GM18511 (cell line): ENCODE data around the gene WDR31.
A peak's percentile ranks its signal among the peaks of the same experiment; 100 is the strongest.
"Not testable (repeated sequence)": the region's sequence is repeated elsewhere in the genome, so short reads cannot be mapped to it uniquely, and the experiment has no call there.

Source experiments
- ATAC-seq: cut with Tn5 transposase; IDR thresholded peaks from one replicate; pipeline ENCODE4 v1.9.1; 2021; ENCODE audit warnings: mild to moderate bottlenecking, moderate library complexity; ENCODE audit not compliant: unreplicated experiment

WDR31 gene

DNA sequence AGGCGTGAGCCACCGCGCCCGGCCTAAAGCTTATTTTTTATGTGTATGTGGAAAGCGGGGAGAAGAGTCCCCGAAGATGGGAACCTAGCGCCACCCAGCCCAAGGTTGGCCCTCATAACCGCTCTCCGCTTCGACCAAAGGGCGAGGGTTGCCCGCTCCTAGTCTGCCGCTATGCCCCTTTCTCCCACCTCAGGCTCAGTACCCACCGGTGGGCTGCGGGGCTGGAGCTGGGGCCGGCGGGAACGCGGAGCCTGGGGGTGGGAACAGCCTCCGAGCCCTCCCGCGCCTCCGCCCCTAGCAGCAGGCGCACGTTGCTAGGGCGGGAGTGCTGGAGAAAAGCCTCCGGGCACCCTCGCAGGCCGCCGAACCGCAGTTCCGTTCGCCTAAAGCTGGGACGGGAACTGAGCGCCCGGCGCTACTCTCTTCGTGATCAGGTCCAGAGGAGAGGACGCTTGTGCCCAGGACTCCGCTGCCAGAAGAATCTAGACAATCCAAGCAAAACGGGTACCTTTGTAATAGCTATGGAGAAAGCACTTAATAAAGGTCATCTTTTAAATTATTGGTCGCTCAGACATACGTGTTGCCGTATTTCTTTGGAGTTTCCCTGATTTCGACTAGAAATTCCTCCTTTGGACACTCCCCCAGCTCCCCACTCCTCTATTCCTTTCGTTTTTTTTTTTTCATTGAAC lies at the start of gene WDR31:
Gene WDR31 (minus strand): TSS at position 265 of the 689 bp plus-strand sequence. CDS start 8,253 bp downstream, outside the sequence.
- ATAC-seq, result peak; percentile 98

DNA sequence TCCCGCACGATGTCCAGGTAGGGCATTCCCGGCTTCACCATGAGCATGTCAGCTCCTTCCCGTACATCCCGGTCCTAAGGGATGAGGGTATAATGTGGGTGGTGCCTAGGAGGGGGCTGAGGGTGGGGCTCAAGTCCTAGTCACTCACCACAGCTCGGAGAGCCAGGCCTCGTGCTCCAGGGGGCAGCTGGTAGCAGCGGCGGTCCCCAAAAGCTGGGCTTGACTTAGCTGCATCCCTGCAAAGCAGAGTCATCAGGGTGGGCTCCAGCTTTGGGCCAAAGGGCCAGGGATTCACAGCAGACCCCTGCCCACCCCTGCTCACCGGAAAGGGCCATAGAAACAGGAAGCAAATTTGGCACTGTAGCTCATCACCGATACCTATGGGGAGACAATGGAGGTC lies 49.4 kb upstream of the WDR31 start:
- no peak for ATAC-seq

- no peak for ATAC-seq
Measured at GRCh38 chr9:113388833-113389232, 48.8 kb upstream of the WDR31 start.

DNA sequence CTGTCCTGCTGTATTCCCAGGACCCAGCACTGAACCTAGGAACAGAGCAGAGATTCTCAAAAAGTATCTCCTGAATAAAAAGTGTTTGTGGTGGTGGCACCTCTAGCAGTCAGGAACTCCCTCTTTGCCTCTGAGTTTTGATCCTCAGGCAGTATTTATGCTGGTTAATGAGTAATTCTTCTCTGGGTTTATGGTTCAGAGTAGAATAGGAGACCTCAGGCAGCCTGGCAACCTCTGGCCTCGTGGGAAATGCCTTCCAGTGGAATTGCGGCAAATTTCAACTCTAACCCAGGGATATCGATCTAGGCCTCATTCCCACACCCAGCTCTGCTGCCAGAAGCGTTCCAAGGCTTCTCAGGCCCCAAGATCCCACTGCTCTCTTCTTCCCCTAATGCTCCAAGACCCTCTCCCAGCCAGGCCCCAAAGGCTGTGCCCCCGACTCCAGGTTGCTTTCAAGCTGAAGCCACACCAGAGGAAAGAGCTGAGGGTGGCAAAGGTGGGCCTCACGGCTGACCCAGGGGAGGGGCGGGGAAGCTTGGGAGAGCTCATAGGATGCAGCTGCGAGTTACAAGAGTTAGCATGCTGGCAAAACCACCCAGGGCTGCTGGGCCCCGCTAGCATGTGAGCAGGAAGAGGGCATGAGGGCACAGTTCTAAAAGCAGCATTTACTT lies 47.6 kb upstream of the WDR31 start:
- no peak for ATAC-seq

DNA sequence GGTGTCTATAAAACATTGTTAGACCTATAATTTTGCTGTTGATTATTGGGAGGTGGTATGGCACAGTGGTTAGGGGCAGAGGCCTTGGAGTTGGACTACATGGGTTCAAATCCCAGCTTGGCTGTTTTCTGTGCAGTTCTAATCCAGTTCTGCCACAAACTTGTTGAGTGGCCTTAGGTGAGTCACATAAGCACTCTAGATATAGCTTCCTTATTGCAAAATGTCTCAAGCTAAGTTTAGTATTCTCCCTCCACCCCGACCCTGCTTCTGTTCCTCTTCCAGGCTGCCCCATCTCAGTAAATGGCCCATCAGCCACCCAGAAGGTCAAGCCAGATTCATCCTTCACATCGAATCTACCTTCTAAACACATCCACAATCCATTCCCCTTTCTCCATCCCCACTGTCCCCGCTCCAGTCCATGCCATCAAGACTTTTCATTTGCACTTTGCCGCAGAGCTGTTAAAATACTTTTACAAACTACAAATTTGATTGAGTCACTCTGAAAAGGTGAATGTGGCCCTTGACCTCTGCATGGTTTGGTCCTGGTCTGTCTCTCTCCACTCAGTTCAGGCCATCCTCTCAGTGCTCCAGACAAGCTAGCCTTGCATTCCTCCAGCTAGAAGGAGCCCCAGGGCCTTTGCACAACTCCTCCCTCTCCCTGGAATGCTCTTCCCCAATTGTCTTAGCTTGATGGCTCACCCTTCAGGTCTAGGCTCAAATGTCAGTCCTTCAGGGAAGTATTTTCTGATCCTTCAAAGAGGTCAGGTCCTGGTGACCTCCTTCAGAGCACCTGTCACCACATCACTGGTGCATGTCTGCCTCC lies 46.7 kb upstream of the WDR31 start:
- ATAC-seq, result no peak

GRCh38 chr9:113381909-113382411 lies 41.9 kb upstream of the WDR31 start:
- no peak for ATAC-seq

DNA sequence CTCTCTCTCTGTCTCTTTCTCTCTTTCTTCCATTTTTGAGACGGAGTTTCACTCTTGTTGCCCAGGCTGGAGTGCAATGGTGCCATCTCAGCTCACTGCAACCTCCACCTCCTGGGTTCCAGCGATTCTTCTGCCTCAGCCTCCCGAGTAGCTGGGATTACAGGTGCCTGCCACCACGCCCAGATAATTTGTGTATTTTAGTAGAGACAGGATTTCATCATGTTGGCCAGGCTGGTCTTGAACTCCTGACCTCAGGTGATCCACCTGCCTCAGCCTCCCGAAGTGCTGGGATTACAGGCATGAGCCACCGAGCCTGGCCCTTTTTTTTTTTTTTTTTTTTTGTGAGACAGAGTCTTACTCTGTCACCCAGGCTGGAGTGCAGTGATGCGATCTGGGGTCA lies 41.4 kb upstream of the WDR31 start:
- ATAC-seq, result not testable (repeated sequence)

- ATAC-seq, result peak; percentile 57
Measured at GRCh38 chr9:113380869-113381378, 40.8 kb upstream of the WDR31 start.

DNA sequence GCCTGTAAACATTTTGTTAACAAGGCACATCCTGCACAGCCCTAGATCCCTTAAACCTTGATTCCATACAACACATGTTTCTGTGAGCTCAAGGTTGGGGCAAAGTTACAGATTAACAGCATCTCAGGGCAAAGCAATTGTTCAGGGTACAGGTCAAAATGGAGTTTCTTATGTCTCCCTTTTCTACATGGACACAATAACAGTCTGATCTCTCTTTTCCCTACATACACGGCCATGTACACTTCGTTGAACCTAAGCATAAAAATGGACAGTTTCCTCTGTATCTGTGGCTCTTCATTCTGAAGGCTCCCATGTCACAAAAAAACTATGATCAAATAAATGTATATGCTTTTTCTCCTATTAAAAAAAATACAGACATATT lies 39.7 kb upstream of the WDR31 start:
- not testable (repeated sequence) for ATAC-seq

DNA sequence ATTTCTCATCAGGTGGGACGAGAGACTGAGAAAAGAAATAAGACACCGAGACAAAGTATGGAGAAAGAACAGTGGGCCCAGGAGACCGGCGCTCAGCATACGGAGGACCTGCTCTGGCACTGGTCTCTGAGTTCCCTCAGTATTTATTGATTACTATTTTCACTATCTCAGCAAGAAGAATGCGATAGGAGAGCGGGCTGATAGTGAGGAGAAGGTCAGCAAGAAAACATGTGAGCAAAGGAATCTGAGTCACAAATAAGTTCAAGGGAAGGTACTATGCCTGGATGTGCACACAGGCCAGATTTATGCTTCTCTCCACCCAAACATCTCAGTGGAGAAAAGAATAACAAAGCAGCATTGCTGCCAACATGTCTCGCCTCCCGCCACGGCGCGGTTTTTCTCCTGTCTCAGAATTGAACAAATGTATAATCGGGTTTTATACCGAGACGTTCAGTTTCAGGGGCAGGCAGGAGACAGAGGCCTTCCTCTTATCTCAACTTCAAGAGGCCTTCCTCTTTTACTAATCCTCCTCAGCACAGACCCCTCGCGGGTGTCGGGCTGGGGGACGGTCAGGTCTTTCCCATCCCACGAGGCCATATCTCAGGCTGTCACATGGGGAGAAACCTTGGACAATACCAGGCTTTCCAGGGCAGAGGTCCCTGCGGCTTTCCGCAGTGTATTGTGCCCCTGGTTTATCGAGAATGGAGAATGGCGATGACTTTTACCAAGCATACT lies 39.2 kb upstream of the WDR31 start:
- ATAC-seq, result not testable (repeated sequence)

- peak; percentile 75 for ATAC-seq
Measured at GRCh38 chr9:113376634-113377567, 36.8 kb upstream of the WDR31 start, which contains the start of gene HDHD3. Gene HDHD3 (minus strand): TSS chr9:113376986. CDS start chr9:113374354, 2,632 bp downstream.

- ATAC-seq, result no peak
Measured at GRCh38 chr9:113375057-113376023, 35.3 kb upstream of the WDR31 start.

GRCh38 chr9:113373676-113374392 lies 33.8 kb upstream of the WDR31 start:
- no peak for ATAC-seq

- ATAC-seq, result no peak
Measured at GRCh38 chr9:113373256-113373655, 33.2 kb upstream of the WDR31 start.

DNA sequence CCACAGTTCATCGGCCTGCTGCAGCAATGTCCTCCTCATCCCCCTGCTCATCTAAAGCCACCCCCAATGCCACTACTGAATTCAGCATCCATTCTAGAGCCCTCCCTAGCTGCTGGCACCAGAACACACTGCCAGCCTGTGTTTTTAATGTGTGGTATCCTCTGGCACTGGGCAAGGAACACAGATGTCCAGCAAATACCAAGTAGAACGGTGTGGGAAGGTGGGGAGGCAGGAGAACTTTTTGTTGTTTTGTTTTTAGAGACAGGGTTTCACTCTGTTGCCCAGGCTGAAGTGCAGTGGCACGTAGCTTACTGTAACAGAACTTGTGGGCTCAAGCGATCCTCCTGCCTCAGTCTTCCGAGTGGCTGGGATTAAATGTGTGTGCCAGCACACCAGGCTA lies 32.0 kb upstream of the WDR31 start:
- no peak for ATAC-seq

GRCh38 chr9:113370806-113371325 lies 30.8 kb upstream of the WDR31 start:
- ATAC-seq, result no peak

GRCh38 chr9:113369855-113370140 lies 29.7 kb upstream of the WDR31 start:
- ATAC-seq, result no peak
